CD4-positive, alpha-beta T cell treated with Interleukin-6 for 4 hours (primary cell): ENCODE data around the gene CHCHD3.
A peak's percentile ranks its signal among the peaks of the same experiment; 100 is the strongest.

Experiments
- DNase-seq: peaks from one replicate; pipeline ENCODE4 v3.0.0-alpha.2; 2020; ENCODE audit warnings: mixed read lengths

The CHCHD3 gene

GRCh38 chr7:133081599-133082389 is at the start of gene CHCHD3:
Gene CHCHD3, minus strand, starts transcription at chr7:133082090. Its CDS starts 153 bp downstream, at chr7:133081937.
- DNase-seq: peak; percentile 95

- no peak for DNase-seq
These were observed 48.3 kb upstream of the CHCHD3 start for GRCh38 chr7:133130166-133130565.

- no peak for DNase-seq
These were observed 44.5 kb upstream of the CHCHD3 start for GRCh38 chr7:133126422-133126821.

DNA sequence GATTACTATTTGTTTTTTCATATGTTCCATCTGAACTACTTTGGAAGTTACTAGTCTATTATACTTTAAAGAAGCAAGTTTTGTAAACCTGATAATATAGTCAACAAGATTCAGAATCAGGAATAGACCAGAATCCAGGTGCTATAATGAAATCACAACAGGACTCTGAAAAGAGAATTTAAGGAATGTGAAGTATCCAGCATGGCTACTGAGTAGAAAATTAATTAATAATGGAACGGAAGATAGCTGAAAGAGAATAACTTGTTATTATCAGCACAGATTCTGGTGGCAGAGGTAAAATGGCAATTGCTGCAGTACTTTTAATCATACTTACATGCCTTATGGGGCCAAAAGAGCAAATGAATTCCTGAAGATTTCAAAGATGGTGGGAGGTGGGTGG is 43.1 kb upstream of the CHCHD3 start:
- no peak for DNase-seq

DNA sequence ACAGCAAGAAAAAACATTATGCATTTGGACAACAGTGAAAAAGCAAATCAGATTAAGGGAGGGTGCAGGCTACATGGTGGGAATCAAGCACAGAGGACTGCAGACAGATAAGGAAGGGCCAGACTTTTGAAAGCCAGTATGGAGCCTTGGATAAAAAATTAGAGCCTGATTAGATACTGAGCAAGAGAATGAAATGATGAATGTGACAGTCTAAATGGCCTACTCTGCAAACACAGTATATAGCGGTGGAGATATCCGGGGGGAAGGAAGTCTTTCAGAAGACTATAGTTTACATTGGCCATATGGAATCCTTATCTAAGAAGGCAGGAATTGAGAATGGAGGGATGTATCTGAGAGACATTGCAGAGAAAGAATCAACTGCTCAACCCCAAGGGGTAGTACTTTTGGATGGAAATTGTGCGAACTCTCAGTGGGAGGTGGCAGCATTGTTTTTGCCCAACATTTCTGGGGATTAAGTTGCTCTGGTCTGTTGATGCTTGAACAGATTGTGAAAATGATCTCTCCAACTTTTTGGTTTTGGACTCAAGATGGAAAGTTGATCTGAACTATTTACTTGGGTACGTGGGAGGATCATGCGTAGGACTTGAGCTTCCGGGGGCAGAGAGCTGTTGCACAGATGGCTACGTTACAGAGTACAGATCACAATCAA is 39.4 kb upstream of the CHCHD3 start:
- DNase-seq: no peak

DNA sequence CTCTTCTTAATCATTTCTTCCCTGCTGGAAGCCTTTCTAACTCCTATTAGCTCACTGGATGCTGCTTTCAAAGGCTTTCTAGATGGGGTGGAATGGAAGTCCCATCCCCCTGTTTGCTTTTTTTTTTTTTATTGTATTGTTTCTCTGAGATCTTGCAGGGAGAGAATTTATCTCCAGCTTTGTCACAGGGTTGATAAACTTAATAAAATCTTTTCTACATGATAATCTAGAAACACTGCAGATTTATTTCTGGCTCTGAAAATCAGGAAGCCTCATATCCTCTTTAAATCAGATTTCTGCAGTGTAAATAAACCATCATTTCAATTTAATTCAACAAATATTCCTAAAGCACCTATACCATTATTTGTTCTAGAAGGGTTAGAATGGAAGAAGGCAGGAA is 37.2 kb upstream of the CHCHD3 start:
- no peak for DNase-seq

DNA sequence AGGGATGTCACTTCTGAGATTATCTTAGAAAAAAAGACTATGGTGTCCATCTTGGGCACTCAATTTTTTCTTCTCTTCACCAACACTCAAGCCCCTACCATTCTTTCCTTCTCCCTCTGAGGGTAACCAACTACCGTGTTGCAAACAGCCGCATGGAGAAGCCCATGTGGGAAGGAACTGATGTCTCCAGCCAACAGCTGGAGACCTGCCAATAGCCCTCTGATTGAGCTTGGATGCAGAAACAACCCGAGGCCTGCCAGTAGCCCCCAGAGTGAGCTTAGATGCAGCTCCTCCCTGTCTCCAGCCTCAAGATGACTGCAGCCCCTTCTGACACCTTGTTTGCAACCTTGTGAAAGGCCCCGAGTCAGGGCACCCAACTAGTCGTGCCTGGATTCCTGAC is 36.4 kb upstream of the CHCHD3 start:
- no peak for DNase-seq

- no peak for DNase-seq
These were observed 35.6 kb upstream of the CHCHD3 start for GRCh38 chr7:133117452-133117851.

DNA sequence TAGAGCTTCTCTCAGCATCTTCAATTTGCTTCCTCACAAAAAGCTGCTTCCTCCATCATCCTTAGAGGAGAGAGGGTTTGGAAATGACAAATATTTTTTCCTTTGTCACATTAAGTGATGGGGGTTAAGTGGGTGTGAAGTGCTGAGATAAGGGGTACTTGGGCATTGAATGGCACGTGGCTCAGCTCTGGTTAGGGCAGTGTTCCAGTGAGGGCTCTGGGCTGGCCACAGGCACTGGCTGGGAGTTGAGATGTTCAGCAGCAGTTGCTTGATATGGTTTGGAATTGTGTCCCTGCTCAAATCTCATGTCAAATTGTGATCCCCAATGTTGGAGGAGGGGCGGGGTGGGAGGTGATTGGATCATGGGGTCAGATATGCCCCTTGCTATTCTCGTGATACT is 33.7 kb upstream of the CHCHD3 start:
- no peak for DNase-seq

- no peak for DNase-seq
These were observed 32.6 kb upstream of the CHCHD3 start for GRCh38 chr7:133114519-133114918.

- DNase-seq: no peak
These were observed 31.1 kb upstream of the CHCHD3 start for GRCh38 chr7:133112976-133113375.

GRCh38 chr7:133112335-133112734 is 30.4 kb upstream of the CHCHD3 start:
- DNase-seq: no peak

- no peak for DNase-seq
These were observed 28.4 kb upstream of the CHCHD3 start for GRCh38 chr7:133110312-133110711.

DNA sequence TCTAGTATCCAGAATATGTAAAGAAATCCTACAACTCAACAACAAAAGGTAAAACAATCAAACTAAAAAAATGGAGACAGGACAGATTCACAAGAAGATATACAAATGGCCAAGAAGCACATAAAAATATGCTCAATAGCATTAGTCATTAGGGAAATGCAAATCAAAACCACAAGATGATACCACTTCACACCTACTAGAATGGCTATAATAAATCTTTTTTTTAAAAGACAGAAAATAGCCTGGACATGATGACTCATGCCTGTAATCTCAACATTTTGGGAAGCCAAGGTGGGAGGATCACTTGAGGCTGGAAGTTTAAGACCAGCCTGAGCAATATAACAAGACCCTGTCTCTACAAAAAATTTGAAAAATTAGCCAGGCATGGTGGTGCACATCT is 27.9 kb upstream of the CHCHD3 start:
- DNase-seq: no peak

GRCh38 chr7:133108023-133108422 is 26.1 kb upstream of the CHCHD3 start:
- DNase-seq: no peak

- DNase-seq: no peak
These were observed 20.6 kb upstream of the CHCHD3 start for GRCh38 chr7:133102276-133103060.

- DNase-seq: no peak
These were observed 17.9 kb upstream of the CHCHD3 start for GRCh38 chr7:133099633-133100286.

GRCh38 chr7:133095119-133095671 is 13.3 kb upstream of the CHCHD3 start:
- DNase-seq: no peak

GRCh38 chr7:133091943-133092464 is 10.1 kb upstream of the CHCHD3 start:
- DNase-seq: no peak

GRCh38 chr7:133082390-133082766 is 488 bp upstream of the CHCHD3 start:
- DNase-seq: no peak

DNA sequence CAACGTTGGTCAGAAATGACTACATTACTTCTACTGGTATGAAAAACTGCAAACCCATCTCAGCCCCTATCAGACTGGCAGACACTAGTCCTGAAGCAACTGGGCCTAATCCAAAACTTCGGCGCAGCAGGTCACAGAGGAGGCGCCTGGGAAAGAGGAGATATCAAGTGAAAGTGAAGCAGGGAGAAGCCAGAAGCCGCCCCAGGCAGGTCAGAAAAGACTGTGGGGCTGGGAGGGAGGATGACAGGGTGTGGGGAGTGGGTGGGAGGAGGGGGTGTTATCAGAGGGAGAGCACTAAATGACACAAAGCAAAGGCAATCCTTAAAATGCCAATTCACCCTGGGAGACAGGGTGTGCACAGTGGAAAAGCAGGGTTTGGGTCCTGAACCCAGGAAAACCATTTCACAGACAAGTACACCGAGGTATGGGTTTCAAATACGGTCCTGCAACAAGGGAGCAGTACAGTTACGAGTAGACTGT is 731 bp downstream of the CHCHD3 start:
- no peak for DNase-seq

GRCh38 chr7:133079296-133079695 is 2.6 kb downstream of the CHCHD3 start:
- DNase-seq: no peak
